Activated B cell treated with CpG ODN at 0.5 μM for 24 hours (primary cell): ENCODE data around the gene REV3L. TPM values are rescaled to one million over a fixed set of nuclear protein-coding genes. Genes with fewer than 3 reads are reported as not detected.
"Not testable (repeated sequence)": the region's sequence is repeated elsewhere in the genome, so short reads cannot be mapped to it uniquely, and the experiment has no call there.

Experiments used
- ATAC-seq: fragments of 200-7000 bp; cut with Tn5 transposase; one replicate; pipeline ENCODE4 v1.10.0; 2021; ENCODE audit warnings: low read depth, mild to moderate bottlenecking, moderate library complexity
- CTCF ChIA-PET: fragments of 350-600 bp; sonication (Branson Sonifier 250); formaldehyde crosslinking; loops from one replicate; lab custom pipeline; 2021; ENCODE audit warnings: antibody characterized with exemption; lab: Charles Lee
- POLR2A ChIA-PET: fragments of 350-600 bp; sonication (Branson Sonifier 250); formaldehyde crosslinking; loops from one replicate; lab custom pipeline; 2021; ENCODE audit warnings: antibody characterized with exemption; lab: Charles Lee
- DNase-seq: peaks from one replicate; pipeline ENCODE4 v3.0.0; 2022
- H3K27ac Mint-ChIP-seq: one replicate; pipeline ENCODE4 v1.8.0; 2020; ENCODE audit warnings: mixed read lengths
- H3K27me3 Mint-ChIP-seq: one replicate; pipeline ENCODE4 v1.8.0; 2021; ENCODE audit warnings: mixed read lengths
- H3K36me3 Mint-ChIP-seq: one replicate; pipeline ENCODE4 v1.8.0; 2021; ENCODE audit warnings: low read depth, mixed read lengths
- H3K4me1 Mint-ChIP-seq: one replicate; pipeline ENCODE4 v1.8.0; 2021; ENCODE audit warnings: mixed read lengths
- H3K4me3 Mint-ChIP-seq: one replicate; pipeline ENCODE4 v1.8.0; 2020; ENCODE audit warnings: mild to moderate bottlenecking, mixed read lengths
- H3K9me3 Mint-ChIP-seq: one replicate; pipeline ENCODE4 v1.8.0; 2020; ENCODE audit warnings: mixed read lengths
- intact Hi-C: fragments of 100-400 bp; cut with micrococcal nuclease; formaldehyde crosslinking; loops from one replicate; pipeline ENCODE4 v1.15.1; 2024
- total RNA-seq: library from RNA; stranded (reverse); gene quantifications from 2 replicates; pipeline ENCODE4 v1.2.3, GENCODE V29; 2022
- TF ChIP-seq, protein P1 (sequence below): fragments of 200-600 bp; IDR thresholded peaks from one replicate; pipeline ENCODE4 v1.8.0; 2022; ENCODE audit warnings: antibody characterized with exemption, mild to moderate bottlenecking

REV3L gene
- total RNA-seq, 1 donor from 2014 or later: 20.0 TPM

DNA sequence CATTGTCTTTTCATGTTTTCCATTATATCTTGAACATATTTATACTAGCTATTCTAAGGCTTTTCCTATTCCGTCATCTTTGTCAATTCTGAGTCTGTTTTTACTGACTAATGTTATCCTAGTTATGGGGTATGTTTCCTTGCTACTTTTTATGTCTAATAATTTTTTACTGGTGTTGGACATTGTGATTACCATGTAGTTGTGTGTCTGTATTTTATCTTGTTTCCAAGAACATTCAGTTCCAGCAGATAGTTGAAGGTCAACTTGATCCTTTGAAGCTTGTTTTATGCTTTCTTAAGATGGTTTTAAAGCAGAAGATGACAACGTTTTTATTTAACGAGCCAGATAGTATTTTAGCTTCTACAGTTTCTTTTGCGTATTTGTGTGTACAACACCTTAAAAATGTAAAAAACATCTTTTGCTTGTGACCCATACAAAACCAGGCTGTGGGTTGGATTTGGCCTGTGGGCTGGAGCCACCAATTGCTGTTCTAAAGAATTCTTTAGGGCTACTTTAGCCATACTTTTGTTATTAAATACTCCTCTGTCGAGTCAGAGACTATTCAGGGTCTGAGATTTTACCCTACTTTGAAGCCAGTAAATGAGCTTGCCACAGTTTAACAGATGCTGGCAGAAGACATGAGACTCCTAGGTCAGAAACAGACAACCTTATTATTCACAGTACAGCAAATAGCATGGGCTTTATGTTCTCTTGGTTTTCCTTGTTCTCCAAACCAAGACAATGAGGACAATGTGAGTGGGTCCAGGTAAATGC is 38.7 kb upstream of the REV3L start:
- intact Hi-C loops: no loop called here
- TF ChIP-seq, protein P1, sequence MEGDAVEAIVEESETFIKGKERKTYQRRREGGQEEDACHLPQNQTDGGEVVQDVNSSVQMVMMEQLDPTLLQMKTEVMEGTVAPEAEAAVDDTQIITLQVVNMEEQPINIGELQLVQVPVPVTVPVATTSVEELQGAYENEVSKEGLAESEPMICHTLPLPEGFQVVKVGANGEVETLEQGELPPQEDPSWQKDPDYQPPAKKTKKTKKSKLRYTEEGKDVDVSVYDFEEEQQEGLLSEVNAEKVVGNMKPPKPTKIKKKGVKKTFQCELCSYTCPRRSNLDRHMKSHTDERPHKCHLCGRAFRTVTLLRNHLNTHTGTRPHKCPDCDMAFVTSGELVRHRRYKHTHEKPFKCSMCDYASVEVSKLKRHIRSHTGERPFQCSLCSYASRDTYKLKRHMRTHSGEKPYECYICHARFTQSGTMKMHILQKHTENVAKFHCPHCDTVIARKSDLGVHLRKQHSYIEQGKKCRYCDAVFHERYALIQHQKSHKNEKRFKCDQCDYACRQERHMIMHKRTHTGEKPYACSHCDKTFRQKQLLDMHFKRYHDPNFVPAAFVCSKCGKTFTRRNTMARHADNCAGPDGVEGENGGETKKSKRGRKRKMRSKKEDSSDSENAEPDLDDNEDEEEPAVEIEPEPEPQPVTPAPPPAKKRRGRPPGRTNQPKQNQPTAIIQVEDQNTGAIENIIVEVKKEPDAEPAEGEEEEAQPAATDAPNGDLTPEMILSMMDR: no peak
- no peak for ATAC-seq
- Mint-ChIP-seq H3K4me3 (no peak overlapping the region), H3K36me3 (no peaks in the 10 kb centered on the region), H3K9me3 (no peaks in the 10 kb centered on the region), H3K27ac (no peak overlapping the region), H3K27me3 (no peaks in the 10 kb centered on the region), H3K4me1 (peaks cover 6% of the 10 kb centered on the region)
- POLR2A ChIA-PET: no interaction called here
- CTCF ChIA-PET: no interaction called here
- no peak for DNase-seq

- intact Hi-C loops: no loop called here
- H3K9me3 Mint-ChIP-seq: no peaks in the 10 kb centered on the region
- TF ChIP-seq, protein P1: no peak
- POLR2A ChIA-PET: no interaction called here
- H3K4me1 Mint-ChIP-seq: peaks cover 6% of the 10 kb centered on the region
- CTCF ChIA-PET: no interaction called here
- no peak overlapping the region for H3K27ac Mint-ChIP-seq
- H3K36me3 Mint-ChIP-seq: no peaks in the 10 kb centered on the region
- H3K4me3 Mint-ChIP-seq: no peak overlapping the region
- no peak for DNase-seq
- no peaks in the 10 kb centered on the region for H3K27me3 Mint-ChIP-seq
- ATAC-seq: no peak
These were observed 37.5 kb upstream of the REV3L start for GRCh38 chr6:111520524-111520923.

- Mint-ChIP-seq H3K4me3 (no peak overlapping the region), H3K36me3 (no peaks in the 10 kb centered on the region), H3K27ac (no peak overlapping the region), H3K4me1 (peaks cover 6% of the 10 kb centered on the region), H3K27me3 (no peaks in the 10 kb centered on the region), H3K9me3 (no peaks in the 10 kb centered on the region)
- ChIA-PET CTCF (no interaction called here), POLR2A (no interaction called here)
- DNase-seq (no peak), ATAC-seq (no peak)
- intact Hi-C loops: no loop called here
- TF ChIP-seq, protein P1: no peak
These were observed 34.9 kb upstream of the REV3L start for GRCh38 chr6:111517965-111518364.

DNA sequence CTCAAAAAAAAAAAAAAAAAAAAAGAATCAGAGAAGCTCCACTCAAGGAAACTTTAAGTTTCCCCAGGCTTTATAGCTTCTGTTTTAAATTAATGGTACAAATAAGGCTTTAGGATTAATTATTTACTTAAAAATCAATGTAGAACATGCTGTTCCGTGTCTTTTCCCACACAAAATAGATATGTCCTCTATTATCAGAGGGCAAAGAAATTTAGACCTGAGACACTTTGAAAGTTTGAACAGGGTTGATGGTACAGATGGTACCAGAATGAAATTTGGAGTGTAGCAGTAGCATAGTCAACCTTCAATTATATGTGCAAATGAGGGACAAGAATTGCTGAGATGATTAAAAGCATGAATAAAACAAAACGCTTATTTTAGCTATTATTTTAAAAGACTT is 32.2 kb upstream of the REV3L start:
- ChIA-PET POLR2A (no interaction called here), CTCF (no interaction called here)
- Mint-ChIP-seq H3K9me3 (no peaks in the 10 kb centered on the region), H3K4me3 (no peak overlapping the region), H3K36me3 (no peaks in the 10 kb centered on the region), H3K27me3 (no peaks in the 10 kb centered on the region), H3K27ac (no peak overlapping the region), H3K4me1 (no peaks in the 10 kb centered on the region)
- TF ChIP-seq, protein P1: no peak
- intact Hi-C loops: no loop called here
- no peak for ATAC-seq
- no peak for DNase-seq

DNA sequence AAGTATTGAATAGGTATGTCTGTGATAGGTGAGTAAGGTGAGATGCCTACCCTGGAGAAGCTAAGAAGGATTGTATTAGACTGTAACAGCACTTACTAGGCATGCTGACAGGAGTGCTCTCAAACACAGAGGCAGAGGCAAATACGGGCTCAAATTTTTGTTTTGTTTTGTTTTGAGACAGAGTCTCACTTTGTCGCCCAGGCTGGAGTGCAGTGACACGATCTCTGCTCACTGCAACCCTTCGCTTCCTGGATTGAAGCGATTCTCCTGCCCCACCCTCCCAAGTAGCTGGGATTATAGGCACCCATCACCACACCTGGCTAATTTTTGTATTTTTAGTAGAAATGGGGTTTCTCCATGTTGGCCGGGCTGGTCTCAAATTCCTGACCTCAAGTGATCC is 31.5 kb upstream of the REV3L start:
- CTCF ChIA-PET: not testable (repeated sequence)

GRCh38 chr6:111507219-111507618 is 24.2 kb upstream of the REV3L start:
- DNase-seq, H3K9me3 Mint-ChIP-seq, H3K4me3 Mint-ChIP-seq, POLR2A ChIA-PET, CTCF ChIA-PET, H3K36me3 Mint-ChIP-seq, ATAC-seq, H3K27me3 Mint-ChIP-seq, H3K27ac Mint-ChIP-seq, H3K4me1 Mint-ChIP-seq, intact Hi-C loops: not testable (repeated sequence)

More for the DNA sequence above, 31.5 kb upstream of the REV3L start:
- H3K4me3 Mint-ChIP-seq, H3K27ac Mint-ChIP-seq, ATAC-seq, H3K27me3 Mint-ChIP-seq, H3K9me3 Mint-ChIP-seq, H3K36me3 Mint-ChIP-seq, DNase-seq, POLR2A ChIA-PET, H3K4me1 Mint-ChIP-seq, intact Hi-C loops: not testable (repeated sequence)

DNA sequence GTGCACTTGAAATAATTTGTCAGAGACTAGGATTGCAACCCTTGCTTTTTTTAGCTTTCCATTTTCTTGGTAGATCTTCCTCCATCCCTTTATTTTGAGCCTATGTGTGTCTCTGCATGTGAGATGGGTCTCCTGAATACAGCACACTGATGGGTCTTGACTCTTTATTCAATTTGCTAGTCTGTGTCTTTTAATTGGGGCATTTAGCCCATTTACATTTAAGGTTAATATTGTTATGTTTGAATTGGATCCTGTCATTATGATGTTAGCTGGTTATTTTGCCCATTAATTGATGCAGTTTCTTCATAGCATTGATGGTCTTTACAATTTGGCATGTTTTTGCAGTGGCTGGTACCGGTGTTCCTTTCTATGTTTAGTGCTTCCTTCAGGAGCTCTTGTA is 22.5 kb upstream of the REV3L start:
- ATAC-seq, H3K4me1 Mint-ChIP-seq, intact Hi-C loops, H3K9me3 Mint-ChIP-seq, CTCF ChIA-PET, H3K4me3 Mint-ChIP-seq, POLR2A ChIA-PET, H3K27me3 Mint-ChIP-seq, DNase-seq, H3K27ac Mint-ChIP-seq: not testable (repeated sequence)
- peaks cover 11% of the 10 kb centered on the region for H3K36me3 Mint-ChIP-seq
